HCT116 (cell line): Measurements from ENCODE around the gene MYO7B. TPM values are rescaled to one million over a fixed set of nuclear protein-coding genes. Genes with fewer than 3 reads are reported as not detected.

ENCODE experiments used
- ATAC-seq: fragments of 200-7000 bp; cut with Tn5 transposase; 2 replicates; pipeline ENCODE4 v1.9.1; 2020; ENCODE audit warnings: mild to moderate bottlenecking, moderate library complexity
- BruUV-seq: library from RNA; stranded (reverse); fragments of 400-500 nt; replicated peaks from 2 replicates; lab custom pipeline; 2021; lab: Mats Ljungman, UMichigan
- CTCF ChIA-PET: fragments of 300-600 bp; sonication (Branson Sonifier 250); formaldehyde crosslinking; loops from one replicate; lab custom pipeline; 2021; ENCODE audit warnings: antibody characterized with exemption; lab: Charles Lee
- POLR2A ChIA-PET: fragments of 300-600, 350-600 bp; sonication (Branson Sonifier 250); formaldehyde crosslinking; loops from one replicate; lab custom pipeline; 2021; ENCODE audit warnings: antibody characterized with exemption; lab: Charles Lee
- RAD21 ChIA-PET, 2 experiments: fragments of 300-600 bp; sonication (Branson Sonifier 250); formaldehyde crosslinking; loops; one replicate each; lab custom pipeline; 2023; ENCODE audit warnings: low total read pairs in 2 of 2; ENCODE audit not compliant: uncharacterized antibody in 2 of 2, unreplicated experiment in 2 of 2, low non-redundant PET in 1 of 2; lab: Charles Lee
- DNase-seq: peaks from one replicate; pipeline ENCODE4 v3.0.0-alpha.2; 2010; ENCODE audit warnings: low read depth, low spot score
- H2AFZ ChIP-seq: fragments of 200-600 bp; shearing (Covaris generic), sonication (generic); 2 replicates; pipeline ENCODE4 v1.6.1; 2017; ENCODE audit warnings: low read depth, mixed run types, mixed read lengths, antibody characterized with exemption, low read length; ENCODE audit not compliant: poor library complexity, severe bottlenecking
- H3K27ac ChIP-seq: 2 replicates; pipeline ENCODE4 v1.5.1; 2012; ENCODE audit warnings: low read depth, low read length
- H3K27me3 ChIP-seq: fragments of 200-600 bp; sonication (generic); 2 replicates; pipeline ENCODE4 v1.6.1; 2016; ENCODE audit warnings: mixed run types, low read length, mixed read lengths; ENCODE audit not compliant: insufficient read depth
- H3K36me3 ChIP-seq, 2 experiments: fragments of 200-500 bp in 1 of 2; fragments of 200-600 bp in 1 of 2; sonication (Bioruptor generic) in 1 of 2; sonication (generic) in 1 of 2; 2 replicates each; pipeline versions ENCODE4 v1.5.1 to v1.6.1; 2014 to 2016; ENCODE audit warnings: low read length in 2 of 2, inconsistent platforms in 1 of 2, mixed read lengths in 1 of 2, mixed run types in 1 of 2; ENCODE audit not compliant: insufficient read depth in 2 of 2, control insufficient read depth in 1 of 2
- H3K4me1 ChIP-seq, 2 experiments: fragments of 200-600 bp in 1 of 2; sonication (generic) in 1 of 2; 2 replicates each; pipeline versions ENCODE4 v1.5.1 to v1.6.1; 2012 to 2017; ENCODE audit warnings: low read length in 2 of 2, inconsistent platforms in 1 of 2, mild to moderate bottlenecking in 1 of 2, mixed read lengths in 1 of 2, mixed run types in 1 of 2, moderate library complexity in 1 of 2; ENCODE audit not compliant: insufficient read depth in 2 of 2, control insufficient read depth in 1 of 2
- H3K4me2 ChIP-seq: fragments of 200-600 bp; sonication (generic); 2 replicates; pipeline ENCODE4 v1.6.1; 2017; ENCODE audit warnings: mixed run types, low read length, mixed read lengths
- H3K4me3 ChIP-seq, 2 experiments: fragments of 200-600 bp in 1 of 2; sonication (generic) in 1 of 2; replicated peaks in 1 of 2; 2 replicates each; pipeline ENCODE4 v1.5.1; 2011 to 2016; ENCODE audit warnings: low read length in 2 of 2, control low read depth in 1 of 2, low read depth in 1 of 2, mild to moderate bottlenecking in 1 of 2, mixed read lengths in 1 of 2, mixed run types in 1 of 2
- H3K79me2 ChIP-seq: fragments of 200-600 bp; sonication (generic); 2 replicates; pipeline ENCODE4 v1.6.1; 2017; ENCODE audit warnings: mild to moderate bottlenecking, mixed run types, low read length, moderate library complexity, mixed read lengths; ENCODE audit not compliant: insufficient read depth
- H3K9ac ChIP-seq: fragments of 200-600 bp; sonication (generic); 2 replicates; pipeline ENCODE4 v1.6.1; 2016; ENCODE audit warnings: low read length, mixed read lengths
- H3K9me2 ChIP-seq: fragments of 200-600 bp; sonication (generic), shearing (Covaris generic); 2 replicates; pipeline ENCODE4 v1.6.1; 2017; ENCODE audit warnings: mixed run types, mild to moderate bottlenecking, moderate library complexity; ENCODE audit not compliant: insufficient read depth
- H3K9me3 ChIP-seq, 2 experiments: fragments of 200-500 bp in 1 of 2; fragments of 200-600 bp in 1 of 2; sonication (Bioruptor generic) in 1 of 2; sonication (generic) in 1 of 2; 2 replicates each; pipeline ENCODE4 v1.6.1; 2014 to 2017; ENCODE audit warnings: low read length in 2 of 2, mixed read lengths in 2 of 2, inconsistent platforms in 1 of 2, low read depth in 1 of 2, mild to moderate bottlenecking in 1 of 2, mixed run types in 1 of 2, moderate library complexity in 1 of 2; ENCODE audit not compliant: control insufficient read depth in 1 of 2, insufficient read depth in 1 of 2
- H4K20me1 ChIP-seq: fragments of 200-600 bp; sonication (generic), shearing (Covaris generic); 2 replicates; pipeline ENCODE4 v1.6.1; 2017; ENCODE audit warnings: mixed run types, mild to moderate bottlenecking, moderate library complexity; ENCODE audit not compliant: insufficient read depth
- ATF3 ChIP-seq: IDR thresholded peaks from 2 replicates; pipeline ENCODE4 v1.6.1; 2012
- CBX3 ChIP-seq: IDR thresholded peaks from 2 replicates; pipeline ENCODE4 v1.6.1; 2012; ENCODE audit warnings: low read depth
- CEBPB ChIP-seq: IDR thresholded peaks from 2 replicates; pipeline ENCODE4 v1.6.1; 2012; ENCODE audit warnings: low read depth
- CTCF ChIP-seq, 3 experiments: fragments of 200-600 bp in 1 of 3; sonication (generic) in 1 of 3; IDR thresholded peaks in 2 of 3; conservative IDR thresholded peaks in 1 of 3; 2 replicates each; pipeline ENCODE4 v1.5.1; 2012 to 2017; ENCODE audit warnings: low read depth in 2 of 3, low read length in 2 of 3, antibody characterized with exemption in 1 of 3, borderline replicate concordance in 1 of 3, control low read depth in 1 of 3, mild to moderate bottlenecking in 1 of 3, mixed read lengths in 1 of 3, mixed run types in 1 of 3, moderate library complexity in 1 of 3; ENCODE audit not compliant: insufficient read depth in 1 of 3
- EGR1 ChIP-seq: IDR thresholded peaks from 2 replicates; pipeline ENCODE4 v1.6.1; 2012; ENCODE audit warnings: low read depth
- ELF1 ChIP-seq: IDR thresholded peaks from 2 replicates; pipeline ENCODE4 v1.6.1; 2012; ENCODE audit warnings: low read depth, borderline replicate concordance
- EZH2phosphoT487 ChIP-seq: fragments of 200-600 bp; IDR thresholded peaks from 2 replicates; pipeline ENCODE4 v1.6.1; 2018; ENCODE audit warnings: antibody characterized with exemption, borderline replicate concordance
- FOSL1 ChIP-seq: IDR thresholded peaks from 2 replicates; pipeline ENCODE4 v1.6.1; 2012; ENCODE audit warnings: low read depth
- MAX ChIP-seq: IDR thresholded peaks from 2 replicates; pipeline ENCODE4 v1.6.1; 2012
- POLR2A ChIP-seq: IDR thresholded peaks from 2 replicates; pipeline ENCODE4 v1.7.0; 2011; ENCODE audit warnings: borderline replicate concordance; ENCODE audit not compliant: insufficient read depth, insufficient read length; ENCODE audit errors: extremely low read depth
- POLR2AphosphoS5 ChIP-seq: IDR thresholded peaks from 2 replicates; pipeline ENCODE4 v1.6.1; 2011; ENCODE audit warnings: mild to moderate bottlenecking, low read depth, low read length, moderate library complexity
- RAD21 ChIP-seq: IDR thresholded peaks from 2 replicates; pipeline ENCODE4 v1.6.1; 2012; ENCODE audit warnings: low read depth, mild to moderate bottlenecking
- REST ChIP-seq: IDR thresholded peaks from 2 replicates; pipeline ENCODE4 v1.6.1; 2012; ENCODE audit warnings: low read depth
- SP1 ChIP-seq: IDR thresholded peaks from 2 replicates; pipeline ENCODE4 v1.6.1; 2012; ENCODE audit warnings: low read depth
- TCF7L2 ChIP-seq: IDR thresholded peaks from 2 replicates; pipeline ENCODE4 v1.7.0; 2011; ENCODE audit warnings: borderline replicate concordance, inconsistent platforms; ENCODE audit not compliant: insufficient read depth, insufficient read length; ENCODE audit errors: extremely low read depth
- YY1 ChIP-seq: IDR thresholded peaks from 2 replicates; pipeline ENCODE4 v1.6.1; 2011; ENCODE audit warnings: low read length, low read depth, moderate library complexity, mild to moderate bottlenecking; ENCODE audit not compliant: insufficient replicate concordance; ENCODE audit errors: extremely low read depth
- ZBTB33 ChIP-seq: IDR thresholded peaks from 2 replicates; pipeline ENCODE4 v1.6.1; 2011; ENCODE audit warnings: mild to moderate bottlenecking, low read length, moderate library complexity; ENCODE audit not compliant: insufficient replicate concordance; ENCODE audit errors: extremely low read depth
- ZFX ChIP-seq: fragments of 450-650 bp; IDR thresholded peaks from 2 replicates; pipeline ENCODE4 v1.6.1; 2017
- ZNF274 ChIP-seq: fragments of 200-500 bp; sonication (Bioruptor generic); IDR thresholded peaks from 2 replicates; pipeline ENCODE4 v1.6.1; 2014; ENCODE audit warnings: mild to moderate bottlenecking, low read depth, low read length, inconsistent platforms
- intact Hi-C: fragments of 100-400 bp; cut with micrococcal nuclease; formaldehyde crosslinking; loops from 2 replicates; pipeline ENCODE4 v1.10.0; 2022
- total RNA-seq: library from RNA; stranded (reverse); gene quantifications from one replicate; pipeline ENCODE4 v1.2.1, GENCODE V29; 2021; ENCODE audit not compliant: unreplicated experiment

Gene MYO7B
- total RNA-seq, 1 experiment from 2014 or later = 0.07 TPM

- POLR2A ChIA-PET = no interaction called here
- H4K20me1 ChIP-seq = no peaks in the 10 kb centered on the region
- peaks cover 2 to 23% of the 10 kb centered on the region in 2 experiments; a peak in 3 of 4 replicates for H3K4me1 ChIP-seq
- intact Hi-C loops = no loop called here
- no peak for TF ChIP-seq RAD21
- no peak for TF ChIP-seq CBX3
- TF ChIP-seq POLR2AphosphoS5 = no peak
- no peak for TF ChIP-seq ELF1
- TF ChIP-seq TCF7L2 = no peak
- TF ChIP-seq FOSL1 = no peak
- no peak for TF ChIP-seq ZFX
- TF ChIP-seq EGR1 = no peak
- no peak for TF ChIP-seq SP1
- TF ChIP-seq CEBPB = no peak
- no peak for TF ChIP-seq REST
- no peak for TF ChIP-seq CTCF (IDR thresholded peaks at IDR 0.05 in 2 of 3, conservative IDR thresholded peaks at IDR 0.05 in 1 of 3; ENCODE audit: borderline replicate concordance in 1 of 3, insufficient read depth in 1 of 3, low read depth in 2 of 3, low read length in 2 of 3)
- no peak for TF ChIP-seq ATF3
- TF ChIP-seq YY1 = no peak
- TF ChIP-seq ZNF274 = no peak
- TF ChIP-seq EZH2phosphoT487 = no peak
- TF ChIP-seq MAX = no peak
- TF ChIP-seq ZBTB33 = no peak
- no peak for TF ChIP-seq POLR2A
- BruUV-seq = no TSS peak
- ATAC-seq (no peak), DNase-seq (no peak)
- no peak overlapping the region for H3K4me3 ChIP-seq
- H3K27ac ChIP-seq = no peak overlapping the region
- H2AFZ ChIP-seq = no peak overlapping the region
- RAD21 ChIA-PET = no interaction called here
- H3K9me2 ChIP-seq = no peaks in the 10 kb centered on the region
- CTCF ChIA-PET = interaction anchor here (1.5 to 5.8 kb wide), 2 partner anchors 61 kb away, joined by 10 to 97 read pairs; no protein-coding TSS in a partner anchor
- no peaks in the 10 kb centered on the region for H3K9me3 ChIP-seq
- H3K36me3 ChIP-seq = no peaks in the 10 kb centered on the region
- H3K27me3 ChIP-seq = no peaks in the 10 kb centered on the region
- no peak overlapping the region for H3K4me2 ChIP-seq
- H3K79me2 ChIP-seq = no peaks in the 10 kb centered on the region
- no peak overlapping the region for H3K9ac ChIP-seq
These were observed 116.6 kb downstream of the MYO7B start for GRCh38 chr2:127651971-127652550.
